Panc1 (cell line): Measurements from ENCODE around the gene SNX1. TPM values are rescaled to one million over a fixed set of nuclear protein-coding genes. Genes with fewer than 3 reads are reported as not detected.

Experiments
- ATAC-seq: fragments of 200-7000 bp; cut with Tn5 transposase; 2 replicates; pipeline ENCODE4 v1.9.1; 2020; ENCODE audit warnings: mild to moderate bottlenecking, moderate library complexity
- BruUV-seq: library from RNA; stranded (reverse); fragments of 400-500 nt; replicated peaks from 2 replicates; lab custom pipeline; 2021; lab: Mats Ljungman, UMichigan
- CTCF ChIA-PET: fragments of 300-600 bp; sonication (Branson Sonifier 250); formaldehyde crosslinking; loops from one replicate; lab custom pipeline; 2022; ENCODE audit warnings: antibody characterized with exemption; lab: Charles Lee
- POLR2A ChIA-PET: fragments of 300-600 bp; sonication (Branson Sonifier 250); formaldehyde crosslinking; loops from one replicate; lab custom pipeline; 2022; ENCODE audit warnings: antibody characterized with exemption; lab: Charles Lee
- DNase-seq: peaks from one replicate; pipeline ENCODE4 v3.0.0-alpha.2; 2010; ENCODE audit warnings: low read depth, low spot score
- H3K27ac ChIP-seq: 2 replicates; pipeline ENCODE4 v1.5.1; 2011; ENCODE audit warnings: mild to moderate bottlenecking, low read length, inconsistent platforms
- H3K27me3 ChIP-seq: fragments of 200-500 bp; sonication (Bioruptor generic); 2 replicates; pipeline ENCODE4 v1.6.0; 2014; ENCODE audit warnings: low read length, inconsistent platforms; ENCODE audit not compliant: control insufficient read depth, insufficient read depth
- H3K36me3 ChIP-seq: fragments of 200-500 bp; sonication (Bioruptor generic); 2 replicates; pipeline ENCODE4 v1.5.1; 2014; ENCODE audit warnings: inconsistent platforms, mild to moderate bottlenecking, low read length, moderate library complexity; ENCODE audit not compliant: control insufficient read depth, insufficient read depth
- H3K4me1 ChIP-seq: 2 replicates; pipeline ENCODE4 v1.5.1; 2011; ENCODE audit warnings: inconsistent platforms, mild to moderate bottlenecking, low read length, moderate library complexity; ENCODE audit not compliant: control insufficient read depth, insufficient read depth
- H3K4me3 ChIP-seq, 2 experiments: 2 replicates each; pipeline ENCODE4 v1.5.1; 2011 to 2012; ENCODE audit warnings: low read depth in 2 of 2, low read length in 2 of 2, mild to moderate bottlenecking in 2 of 2, inconsistent platforms in 1 of 2, moderate library complexity in 1 of 2
- H3K9me3 ChIP-seq: fragments of 200-500 bp; sonication (Bioruptor generic); 2 replicates; pipeline ENCODE4 v1.5.1; 2014; ENCODE audit warnings: low read depth, mild to moderate bottlenecking, inconsistent platforms, low read length, moderate library complexity; ENCODE audit not compliant: control insufficient read depth, insufficient read depth
- POLR2AphosphoS5 ChIP-seq: IDR thresholded peaks from 2 replicates; pipeline ENCODE4 v1.6.1; 2012; ENCODE audit warnings: mild to moderate bottlenecking, low read depth, low read length, moderate library complexity
- SIN3A ChIP-seq: IDR thresholded peaks from 2 replicates; pipeline ENCODE4 v1.6.1; 2012; ENCODE audit warnings: low read depth, mild to moderate bottlenecking, low read length, moderate library complexity, borderline replicate concordance; ENCODE audit not compliant: insufficient read depth
- TCF7L2 ChIP-seq: IDR thresholded peaks from 2 replicates; pipeline ENCODE4 v1.6.1; 2011; ENCODE audit warnings: mild to moderate bottlenecking, low read depth, low read length, inconsistent platforms
- in situ Hi-C: cut with HindIII; loops from 2 replicates; pipeline ENCODE4 v1.10.0; 2016; ENCODE audit warnings: low sequenced_read_pairs, low pct_unique_long_range_greater_than_20kb
- intact Hi-C: fragments of 100-400 bp; cut with micrococcal nuclease; formaldehyde crosslinking; loops from one replicate; pipeline ENCODE4 v1.10.0; 2022; ENCODE audit not compliant: unreplicated experiment
- total RNA-seq: library from RNA; stranded (reverse); gene quantifications from one replicate; pipeline ENCODE4 v1.2.1, GENCODE V29; 2021; ENCODE audit not compliant: unreplicated experiment
- TF ChIP-seq, protein P1 (sequence below), 2 experiments: IDR thresholded peaks; 2 replicates each; pipeline ENCODE4 v1.6.1; 2011 to 2012; ENCODE audit warnings: low read depth in 2 of 2, control low read depth in 1 of 2, low read length in 1 of 2, mild to moderate bottlenecking in 1 of 2, moderate library complexity in 1 of 2; ENCODE audit not compliant: insufficient read depth in 1 of 2
- TF ChIP-seq, protein P2 (sequence below): fragments of 450-650 bp; IDR thresholded peaks from 2 replicates; pipeline ENCODE4 v1.5.1; 2017; ENCODE audit warnings: mild to moderate bottlenecking

SNX1 gene
- total RNA-seq, 1 experiment from 2014 or later = 96.2 TPM

DNA sequence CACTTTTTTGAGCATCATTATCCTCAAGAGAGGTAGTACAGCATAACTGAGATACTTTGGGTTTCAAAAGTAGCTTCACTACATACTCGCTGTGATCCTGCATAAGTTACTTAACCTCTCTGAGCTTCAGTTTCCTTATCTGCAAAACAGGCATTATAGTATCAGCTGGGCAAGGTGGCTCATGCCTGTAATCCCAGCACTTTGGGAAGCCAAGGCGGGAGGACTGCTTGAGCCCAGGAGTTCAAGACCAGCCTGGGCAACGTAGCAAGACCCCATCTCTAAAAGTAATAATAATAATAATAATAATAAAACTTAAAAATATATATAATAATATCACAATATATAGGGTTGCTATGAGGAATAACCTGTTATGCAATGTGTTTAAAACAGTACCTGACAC, 13.0 kb upstream of the SNX1 start:
- no peaks in the 10 kb centered on the region for H3K27me3 ChIP-seq
- ATAC-seq = no peak
- H3K36me3 ChIP-seq = peaks cover 4% of the 10 kb centered on the region
- DNase-seq = no peak
- no peaks in the 10 kb centered on the region for H3K9me3 ChIP-seq
- H3K27ac ChIP-seq = no peak overlapping the region
- intact Hi-C loops = no loop called here
- TF ChIP-seq TCF7L2 = no peak
- H3K4me3 ChIP-seq = no peak overlapping the region
- no peaks in the 10 kb centered on the region for H3K4me1 ChIP-seq
- ChIA-PET POLR2A (no interaction called here), CTCF (no interaction called here)
- in situ Hi-C loops = no loop called here
- no TSS peak for BruUV-seq

DNA sequence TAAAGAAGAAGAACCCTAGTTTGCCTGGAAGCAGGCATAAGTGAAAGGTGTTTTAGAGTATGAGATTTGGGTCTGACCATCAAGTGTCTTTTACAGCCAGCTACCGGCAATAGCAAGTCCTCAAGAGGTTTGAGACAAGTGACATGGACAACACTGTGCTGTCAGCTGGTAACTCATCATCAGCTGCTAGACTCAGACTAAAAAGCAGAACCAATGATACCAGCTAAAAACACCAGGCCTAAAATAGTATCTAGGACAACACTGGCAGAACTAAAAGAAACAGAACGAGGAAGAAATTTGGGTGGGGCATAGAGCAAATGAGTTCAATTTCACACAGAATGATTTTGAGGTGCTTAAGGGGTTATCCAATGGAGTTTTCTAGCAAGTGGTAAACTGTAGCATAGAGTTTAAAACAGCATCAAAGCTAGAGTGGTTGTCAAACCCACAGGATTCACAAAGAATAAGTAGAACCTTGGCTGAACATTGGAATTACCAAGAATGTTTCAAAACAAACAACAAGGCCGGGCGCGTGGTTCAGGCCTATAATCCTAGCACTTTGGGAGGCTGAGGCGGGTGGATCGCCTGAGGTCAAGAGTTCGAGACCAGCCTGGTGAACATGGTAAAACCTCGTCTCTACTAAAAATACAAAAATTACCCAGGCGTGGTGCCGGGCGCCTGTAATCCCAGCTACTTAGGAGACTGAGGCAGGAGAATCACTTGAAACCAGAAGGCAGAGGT, 6.1 kb upstream of the SNX1 start:
- in situ Hi-C loops = no loop called here
- CTCF ChIA-PET = no interaction called here
- intact Hi-C loops = no loop called here

More for the DNA sequence above, 6.1 kb upstream of the SNX1 start:
- DNase-seq (no peak), ATAC-seq (no peak)
- POLR2A ChIA-PET = no interaction called here
- Histone ChIP-seq H3K4me1 (peaks cover 11% of the 10 kb centered on the region), H3K9me3 (no peaks in the 10 kb centered on the region), H3K27ac (no peak overlapping the region), H3K36me3 (peaks cover 3% of the 10 kb centered on the region; the same call in 1 of the 2 replicates), H3K27me3 (no peaks in the 10 kb centered on the region), H3K4me3 (no peak overlapping the region)
- BruUV-seq = no TSS peak
- TF ChIP-seq POLR2AphosphoS5 = no peak
- TF ChIP-seq SIN3A = no peak
- TF ChIP-seq, protein P1, sequence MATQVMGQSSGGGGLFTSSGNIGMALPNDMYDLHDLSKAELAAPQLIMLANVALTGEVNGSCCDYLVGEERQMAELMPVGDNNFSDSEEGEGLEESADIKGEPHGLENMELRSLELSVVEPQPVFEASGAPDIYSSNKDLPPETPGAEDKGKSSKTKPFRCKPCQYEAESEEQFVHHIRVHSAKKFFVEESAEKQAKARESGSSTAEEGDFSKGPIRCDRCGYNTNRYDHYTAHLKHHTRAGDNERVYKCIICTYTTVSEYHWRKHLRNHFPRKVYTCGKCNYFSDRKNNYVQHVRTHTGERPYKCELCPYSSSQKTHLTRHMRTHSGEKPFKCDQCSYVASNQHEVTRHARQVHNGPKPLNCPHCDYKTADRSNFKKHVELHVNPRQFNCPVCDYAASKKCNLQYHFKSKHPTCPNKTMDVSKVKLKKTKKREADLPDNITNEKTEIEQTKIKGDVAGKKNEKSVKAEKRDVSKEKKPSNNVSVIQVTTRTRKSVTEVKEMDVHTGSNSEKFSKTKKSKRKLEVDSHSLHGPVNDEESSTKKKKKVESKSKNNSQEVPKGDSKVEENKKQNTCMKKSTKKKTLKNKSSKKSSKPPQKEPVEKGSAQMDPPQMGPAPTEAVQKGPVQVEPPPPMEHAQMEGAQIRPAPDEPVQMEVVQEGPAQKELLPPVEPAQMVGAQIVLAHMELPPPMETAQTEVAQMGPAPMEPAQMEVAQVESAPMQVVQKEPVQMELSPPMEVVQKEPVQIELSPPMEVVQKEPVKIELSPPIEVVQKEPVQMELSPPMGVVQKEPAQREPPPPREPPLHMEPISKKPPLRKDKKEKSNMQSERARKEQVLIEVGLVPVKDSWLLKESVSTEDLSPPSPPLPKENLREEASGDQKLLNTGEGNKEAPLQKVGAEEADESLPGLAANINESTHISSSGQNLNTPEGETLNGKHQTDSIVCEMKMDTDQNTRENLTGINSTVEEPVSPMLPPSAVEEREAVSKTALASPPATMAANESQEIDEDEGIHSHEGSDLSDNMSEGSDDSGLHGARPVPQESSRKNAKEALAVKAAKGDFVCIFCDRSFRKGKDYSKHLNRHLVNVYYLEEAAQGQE (IDR thresholded peaks at IDR 0.05; ENCODE audit: insufficient read depth in 1 of 2, low read depth in 2 of 2, low read length in 1 of 2) = no peak
- TF ChIP-seq, protein P2, sequence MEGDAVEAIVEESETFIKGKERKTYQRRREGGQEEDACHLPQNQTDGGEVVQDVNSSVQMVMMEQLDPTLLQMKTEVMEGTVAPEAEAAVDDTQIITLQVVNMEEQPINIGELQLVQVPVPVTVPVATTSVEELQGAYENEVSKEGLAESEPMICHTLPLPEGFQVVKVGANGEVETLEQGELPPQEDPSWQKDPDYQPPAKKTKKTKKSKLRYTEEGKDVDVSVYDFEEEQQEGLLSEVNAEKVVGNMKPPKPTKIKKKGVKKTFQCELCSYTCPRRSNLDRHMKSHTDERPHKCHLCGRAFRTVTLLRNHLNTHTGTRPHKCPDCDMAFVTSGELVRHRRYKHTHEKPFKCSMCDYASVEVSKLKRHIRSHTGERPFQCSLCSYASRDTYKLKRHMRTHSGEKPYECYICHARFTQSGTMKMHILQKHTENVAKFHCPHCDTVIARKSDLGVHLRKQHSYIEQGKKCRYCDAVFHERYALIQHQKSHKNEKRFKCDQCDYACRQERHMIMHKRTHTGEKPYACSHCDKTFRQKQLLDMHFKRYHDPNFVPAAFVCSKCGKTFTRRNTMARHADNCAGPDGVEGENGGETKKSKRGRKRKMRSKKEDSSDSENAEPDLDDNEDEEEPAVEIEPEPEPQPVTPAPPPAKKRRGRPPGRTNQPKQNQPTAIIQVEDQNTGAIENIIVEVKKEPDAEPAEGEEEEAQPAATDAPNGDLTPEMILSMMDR = no peak
- no peak for TF ChIP-seq TCF7L2
